ENCODE measurements around the gene SCG5.

Gene SCG5

DNA sequence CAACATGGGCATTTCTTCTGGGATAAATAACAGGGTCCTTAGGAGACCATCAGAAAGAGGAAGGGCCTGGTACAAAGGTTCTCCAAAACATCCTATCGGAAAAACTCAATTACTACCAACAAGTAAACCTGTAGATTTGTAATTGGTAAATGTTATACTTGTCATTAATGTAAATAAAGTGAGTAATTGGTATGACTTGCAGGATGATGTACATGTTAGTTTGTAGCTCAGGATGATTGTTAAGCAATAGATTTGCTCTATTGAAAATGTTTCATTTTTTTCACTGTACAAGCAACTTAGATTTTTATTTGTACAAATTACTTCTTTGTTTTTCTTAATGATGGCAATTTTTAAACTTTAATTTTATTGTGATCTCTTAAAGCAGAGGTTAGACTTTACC lies 3.8 kb upstream of the SCG5 start:
- in situ Hi-C loops (cut with MboI; ENCODE audit: low sequenced_read_pairs, unreplicated experiment): no loop called here
- DNase-seq (ENCODE audit: low spot score): no peak
- TF ChIP-seq, protein P1, sequence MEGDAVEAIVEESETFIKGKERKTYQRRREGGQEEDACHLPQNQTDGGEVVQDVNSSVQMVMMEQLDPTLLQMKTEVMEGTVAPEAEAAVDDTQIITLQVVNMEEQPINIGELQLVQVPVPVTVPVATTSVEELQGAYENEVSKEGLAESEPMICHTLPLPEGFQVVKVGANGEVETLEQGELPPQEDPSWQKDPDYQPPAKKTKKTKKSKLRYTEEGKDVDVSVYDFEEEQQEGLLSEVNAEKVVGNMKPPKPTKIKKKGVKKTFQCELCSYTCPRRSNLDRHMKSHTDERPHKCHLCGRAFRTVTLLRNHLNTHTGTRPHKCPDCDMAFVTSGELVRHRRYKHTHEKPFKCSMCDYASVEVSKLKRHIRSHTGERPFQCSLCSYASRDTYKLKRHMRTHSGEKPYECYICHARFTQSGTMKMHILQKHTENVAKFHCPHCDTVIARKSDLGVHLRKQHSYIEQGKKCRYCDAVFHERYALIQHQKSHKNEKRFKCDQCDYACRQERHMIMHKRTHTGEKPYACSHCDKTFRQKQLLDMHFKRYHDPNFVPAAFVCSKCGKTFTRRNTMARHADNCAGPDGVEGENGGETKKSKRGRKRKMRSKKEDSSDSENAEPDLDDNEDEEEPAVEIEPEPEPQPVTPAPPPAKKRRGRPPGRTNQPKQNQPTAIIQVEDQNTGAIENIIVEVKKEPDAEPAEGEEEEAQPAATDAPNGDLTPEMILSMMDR (IDR thresholded peaks at IDR 0.05; ENCODE audit: borderline replicate concordance, control extremely low read depth, extremely low read depth, insufficient read depth, missing control alignments): no peak

DNA sequence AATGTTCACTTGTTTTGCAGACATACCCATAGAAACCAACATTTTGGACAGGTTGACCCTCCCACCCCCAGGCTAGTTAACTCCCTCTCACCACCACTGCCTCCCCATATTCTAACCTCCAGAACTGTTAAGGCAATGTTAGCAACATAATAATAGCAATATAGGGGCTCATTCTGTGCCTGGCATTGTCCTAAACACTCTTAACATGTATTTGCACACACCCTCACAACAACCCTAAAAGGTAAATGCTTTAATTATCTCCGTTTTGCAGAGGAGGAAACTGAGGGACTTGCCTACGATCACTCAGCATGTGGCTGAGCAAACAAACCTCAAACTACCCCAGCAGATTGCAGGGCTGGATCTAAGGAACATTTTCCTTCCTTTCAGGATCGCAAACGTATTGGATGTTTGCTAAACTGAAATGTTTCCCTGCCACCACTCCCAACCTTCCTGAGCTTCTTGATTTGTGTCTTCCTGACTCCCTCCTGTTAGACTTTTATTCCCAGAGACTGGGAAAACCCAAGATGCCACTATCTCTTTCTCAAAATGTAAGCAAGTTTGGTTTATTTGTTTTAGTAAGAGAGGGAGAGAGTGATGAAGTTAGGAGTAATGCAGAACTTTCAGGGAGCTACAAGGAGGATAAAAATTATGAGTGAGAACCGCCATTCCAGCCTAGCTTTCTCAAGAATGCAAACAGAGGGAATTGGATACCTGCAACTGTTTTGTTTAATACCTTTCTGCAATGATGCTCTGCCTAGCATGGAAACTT lies 1.3 kb downstream of the SCG5 start:
- no peak for DNase-seq (ENCODE audit: low spot score)
- TF ChIP-seq, protein P1 (IDR thresholded peaks at IDR 0.05; ENCODE audit: borderline replicate concordance, control extremely low read depth, extremely low read depth, insufficient read depth, missing control alignments): no peak
- in situ Hi-C loops (cut with MboI; ENCODE audit: low sequenced_read_pairs, unreplicated experiment): no loop called here

- TF ChIP-seq, protein P1 (IDR thresholded peaks at IDR 0.05; ENCODE audit: borderline replicate concordance, control extremely low read depth, extremely low read depth, insufficient read depth, missing control alignments): no peak
- DNase-seq (ENCODE audit: low spot score): no peak
- in situ Hi-C loops (cut with MboI; ENCODE audit: low sequenced_read_pairs, unreplicated experiment): no loop called here
Observed at GRCh38 chr15:32643907-32644445, 2.5 kb downstream of the SCG5 start.

GRCh38 chr15:32646291-32646690 lies 4.8 kb downstream of the SCG5 start:
- TF ChIP-seq, protein P1 (IDR thresholded peaks at IDR 0.05; ENCODE audit: borderline replicate concordance, control extremely low read depth, extremely low read depth, insufficient read depth, missing control alignments): no peak
- in situ Hi-C loops (cut with MboI; ENCODE audit: low sequenced_read_pairs, unreplicated experiment): no loop called here

GRCh38 chr15:32649342-32649741 lies 7.8 kb downstream of the SCG5 start:
- in situ Hi-C loops (cut with MboI; ENCODE audit: low sequenced_read_pairs, unreplicated experiment): no loop called here
- no peak for DNase-seq (ENCODE audit: low spot score)
- TF ChIP-seq, protein P1 (IDR thresholded peaks at IDR 0.05; ENCODE audit: borderline replicate concordance, control extremely low read depth, extremely low read depth, insufficient read depth, missing control alignments): no peak

More at GRCh38 chr15:32646291-32646690, 4.8 kb downstream of the SCG5 start:
- DNase-seq (ENCODE audit: low spot score): no peak

DNA sequence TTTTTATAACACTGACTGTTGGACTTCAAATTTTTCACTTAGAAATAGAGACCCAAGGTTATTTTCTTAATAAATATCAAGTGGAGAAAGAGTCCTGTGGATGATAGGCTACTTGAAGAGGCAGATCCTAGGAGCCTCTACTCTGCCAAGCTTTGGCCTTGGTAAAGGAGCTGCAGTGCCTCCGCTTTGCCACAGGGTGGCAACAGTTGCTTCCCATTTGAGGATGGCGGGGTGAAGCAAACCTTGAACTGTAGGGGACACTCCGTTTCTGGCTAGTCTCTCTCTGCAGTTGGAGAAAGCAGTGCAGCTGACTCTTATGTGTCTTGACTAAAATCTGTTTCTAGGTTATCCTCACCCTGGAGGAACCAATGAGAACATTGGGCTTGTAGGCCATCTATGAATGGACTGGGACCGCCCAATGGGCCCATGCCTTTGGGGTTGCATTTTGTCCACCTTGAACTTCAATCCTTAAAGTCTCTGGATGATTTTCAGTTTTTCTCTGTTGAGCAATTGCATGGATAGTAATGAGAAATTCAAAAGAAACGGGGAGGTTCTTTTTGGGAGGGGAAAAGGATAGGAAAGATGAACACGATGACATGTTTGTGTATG lies 9.8 kb downstream of the SCG5 start:
- TF ChIP-seq, protein P1 (IDR thresholded peaks at IDR 0.05; ENCODE audit: borderline replicate concordance, control extremely low read depth, extremely low read depth, insufficient read depth, missing control alignments): peak; percentile 85
- DNase-seq (ENCODE audit: low spot score): peak; percentile 82
- in situ Hi-C loops (cut with MboI; ENCODE audit: low sequenced_read_pairs, unreplicated experiment): loop anchor here (25.0 kb wide), 1 partner anchor 336 kb away; no protein-coding TSS in a partner anchor
